Parathyroid adenoma (tissue), 2 donors: ENCODE results near the gene CDR2.

Experiments used
- H2AFZ ChIP-seq: fragments of 300-600 bp; sonication (generic); one replicate; pipeline ENCODE4 v1.7.0; 2017; ENCODE audit warnings: antibody characterized with exemption, mild to moderate bottlenecking
- H3K27ac ChIP-seq: fragments of 300-600 bp; sonication (generic); one replicate; pipeline ENCODE4 v1.7.0; 2017
- H3K27me3 ChIP-seq: fragments of 300-600 bp; sonication (generic); one replicate; pipeline ENCODE4 v1.7.0; 2017; ENCODE audit warnings: low read length; ENCODE audit not compliant: control insufficient read depth, insufficient read depth
- H3K36me3 ChIP-seq: fragments of 300-600 bp; sonication (generic); one replicate; pipeline ENCODE4 v1.7.0; 2017; ENCODE audit warnings: low read length; ENCODE audit not compliant: control insufficient read depth, insufficient read depth
- H3K4me1 ChIP-seq: fragments of 300-600 bp; sonication (generic); one replicate; pipeline ENCODE4 v1.7.0; 2017; ENCODE audit warnings: control low read depth
- H3K4me2 ChIP-seq: fragments of 300-600 bp; sonication (generic); one replicate; pipeline ENCODE4 v1.7.0; 2017; ENCODE audit warnings: low read length
- H3K4me3 ChIP-seq: fragments of 300-600 bp; sonication (generic); one replicate; pipeline ENCODE4 v1.7.0; 2017; ENCODE audit warnings: low read depth, low read length
- H3K79me2 ChIP-seq: fragments of 300-600 bp; sonication (generic); one replicate; pipeline ENCODE4 v1.7.0; 2017; ENCODE audit warnings: control low read depth
- H3K9ac ChIP-seq: fragments of 300-600 bp; sonication (generic); one replicate; pipeline ENCODE4 v1.7.0; 2017; ENCODE audit warnings: mild to moderate bottlenecking
- H3K9me3 ChIP-seq: fragments of 300-600 bp; sonication (generic); one replicate; pipeline ENCODE4 v1.7.0; 2017; ENCODE audit warnings: low read length; ENCODE audit not compliant: control insufficient read depth
- CTCF ChIP-seq: fragments of 300-600 bp; sonication (generic); IDR thresholded peaks from one replicate; pipeline ENCODE4 v1.7.0; 2017; ENCODE audit warnings: antibody characterized with exemption, mild to moderate bottlenecking
- donor health status: primary hyperparathyroidism.

The CDR2 gene

GRCh38 chr16:22402191-22402590, 27.8 kb upstream of the CDR2 start:
- Histone ChIP-seq H3K79me2 (no peaks in the 10 kb centered on the region), H3K4me1 (peaks cover 6% of the 10 kb centered on the region), H3K4me3 (no peak overlapping the region), H3K4me2 (no peak overlapping the region), H2AFZ (no peak overlapping the region), H3K27ac (no peak overlapping the region), H3K9ac (no peak overlapping the region), H3K27me3 (no peaks in the 10 kb centered on the region), H3K9me3 (no peaks in the 10 kb centered on the region), H3K36me3 (no peaks in the 10 kb centered on the region)
- TF ChIP-seq CTCF, result no peak

- Histone ChIP-seq H3K4me3 (no peak overlapping the region), H3K4me2 (no peak overlapping the region), H3K27me3 (no peaks in the 10 kb centered on the region), H3K36me3 (no peaks in the 10 kb centered on the region), H3K9ac (no peak overlapping the region), H3K9me3 (no peaks in the 10 kb centered on the region), H3K27ac (no peak overlapping the region), H2AFZ (no peak overlapping the region), H3K4me1 (peaks cover 6% of the 10 kb centered on the region), H3K79me2 (no peaks in the 10 kb centered on the region)
- TF ChIP-seq CTCF, result no peak
Observed at GRCh38 chr16:22400900-22401299, 26.5 kb upstream of the CDR2 start.

- no peaks in the 10 kb centered on the region for H3K36me3 ChIP-seq
- TF ChIP-seq CTCF, result no peak
- H2AFZ ChIP-seq, result no peak overlapping the region
- H3K27ac ChIP-seq, result no peak overlapping the region
- no peak overlapping the region for H3K4me3 ChIP-seq
- H3K9ac ChIP-seq, result no peak overlapping the region
- no peak overlapping the region for H3K4me2 ChIP-seq
- no peaks in the 10 kb centered on the region for H3K79me2 ChIP-seq
- no peaks in the 10 kb centered on the region for H3K27me3 ChIP-seq
- H3K4me1 ChIP-seq, result peaks cover 3% of the 10 kb centered on the region
- no peaks in the 10 kb centered on the region for H3K9me3 ChIP-seq
Observed at GRCh38 chr16:22397931-22398330, 23.5 kb upstream of the CDR2 start.

- no peak overlapping the region for H3K4me2 ChIP-seq
- TF ChIP-seq CTCF, result no peak
- H3K9me3 ChIP-seq, result no peaks in the 10 kb centered on the region
- no peak overlapping the region for H3K4me3 ChIP-seq
- no peak overlapping the region for H2AFZ ChIP-seq
- H3K79me2 ChIP-seq, result no peaks in the 10 kb centered on the region
- H3K4me1 ChIP-seq, result no peaks in the 10 kb centered on the region
- H3K27ac ChIP-seq, result no peak overlapping the region
- no peaks in the 10 kb centered on the region for H3K36me3 ChIP-seq
- no peak overlapping the region for H3K9ac ChIP-seq
- no peaks in the 10 kb centered on the region for H3K27me3 ChIP-seq
Observed at GRCh38 chr16:22397464-22397863, 23.0 kb upstream of the CDR2 start.

GRCh38 chr16:22395960-22396359, 21.5 kb upstream of the CDR2 start:
- Histone ChIP-seq H3K4me2 (no peak overlapping the region), H3K4me3 (no peak overlapping the region), H3K9me3 (no peaks in the 10 kb centered on the region), H3K79me2 (no peaks in the 10 kb centered on the region), H3K36me3 (no peaks in the 10 kb centered on the region), H3K27ac (no peak overlapping the region), H3K27me3 (no peaks in the 10 kb centered on the region), H2AFZ (no peak overlapping the region), H3K9ac (no peak overlapping the region), H3K4me1 (no peaks in the 10 kb centered on the region)
- no peak for TF ChIP-seq CTCF
